GM18498 (cell line): ENCODE data around the gene CCDC178.

Experiments used
- ATAC-seq: cut with Tn5 transposase; IDR thresholded peaks from one replicate; pipeline ENCODE4 v1.9.1; 2021; ENCODE audit warnings: mild to moderate bottlenecking, moderate library complexity; ENCODE audit not compliant: unreplicated experiment

The CCDC178 gene

DNA sequence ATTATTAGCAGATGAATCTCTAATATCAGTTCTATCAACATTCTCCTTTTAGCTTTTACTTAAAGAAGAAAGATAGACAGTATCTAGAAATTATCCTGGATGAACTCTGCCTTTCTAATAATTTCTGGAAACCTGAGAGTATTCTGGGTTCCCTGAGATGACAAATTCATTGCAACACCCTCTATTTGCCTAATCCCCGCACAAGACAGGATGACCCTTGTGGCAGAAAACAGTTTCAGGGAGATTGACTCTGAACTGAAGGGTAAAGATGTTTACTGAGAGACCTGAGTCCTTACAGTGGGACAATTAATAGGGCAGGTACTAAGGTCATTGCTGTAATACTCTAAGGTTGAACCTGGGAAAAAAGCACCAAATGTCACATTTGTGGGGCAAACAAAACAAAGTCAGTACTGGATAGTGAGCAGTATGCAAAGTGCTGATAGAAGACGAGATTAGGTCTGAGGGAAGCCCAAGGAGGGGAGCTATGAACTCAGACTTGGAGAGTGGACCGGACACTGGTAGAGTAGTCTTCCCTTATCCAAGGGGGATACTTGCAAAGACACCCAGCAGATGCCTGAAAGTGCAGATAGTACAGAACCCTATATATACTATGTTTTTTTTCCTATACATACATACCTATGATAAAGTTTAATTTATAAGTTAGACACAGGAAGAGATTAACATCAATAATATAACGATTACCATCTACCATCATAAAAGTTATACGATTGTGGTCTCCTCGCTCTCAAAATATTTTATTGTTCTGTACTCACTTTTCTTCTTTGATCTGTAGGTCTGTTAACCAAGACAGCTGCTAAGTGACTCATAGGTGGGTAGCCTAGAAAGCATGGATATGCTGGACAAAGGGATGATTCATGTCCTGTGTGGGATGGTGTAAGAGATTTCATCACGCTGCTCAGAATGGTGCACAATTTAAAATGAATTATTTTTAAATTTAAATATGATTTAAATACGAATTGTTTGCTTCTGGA, 519.4 kb downstream of the CCDC178 start:
- ATAC-seq = no peak

DNA sequence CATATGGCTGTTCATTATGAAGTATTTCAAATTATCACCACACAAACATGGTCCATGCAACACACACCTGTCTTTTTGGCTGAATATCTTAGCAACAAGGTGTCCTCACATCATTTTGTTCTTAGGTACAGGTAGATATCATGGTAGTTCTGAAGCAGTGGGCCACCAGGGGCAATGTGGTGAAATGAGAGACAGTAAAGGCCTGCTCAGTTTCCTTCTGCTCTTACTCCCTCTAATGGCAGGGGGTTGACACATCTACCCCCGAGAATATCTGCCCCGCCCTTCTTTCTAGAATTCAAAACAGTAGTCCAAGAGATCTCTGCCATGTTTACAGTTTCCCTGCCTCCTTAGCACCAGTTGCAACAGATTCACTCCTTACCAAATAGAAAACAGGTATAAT, 520.7 kb downstream of the CCDC178 start:
- peak; percentile 91 for ATAC-seq

DNA sequence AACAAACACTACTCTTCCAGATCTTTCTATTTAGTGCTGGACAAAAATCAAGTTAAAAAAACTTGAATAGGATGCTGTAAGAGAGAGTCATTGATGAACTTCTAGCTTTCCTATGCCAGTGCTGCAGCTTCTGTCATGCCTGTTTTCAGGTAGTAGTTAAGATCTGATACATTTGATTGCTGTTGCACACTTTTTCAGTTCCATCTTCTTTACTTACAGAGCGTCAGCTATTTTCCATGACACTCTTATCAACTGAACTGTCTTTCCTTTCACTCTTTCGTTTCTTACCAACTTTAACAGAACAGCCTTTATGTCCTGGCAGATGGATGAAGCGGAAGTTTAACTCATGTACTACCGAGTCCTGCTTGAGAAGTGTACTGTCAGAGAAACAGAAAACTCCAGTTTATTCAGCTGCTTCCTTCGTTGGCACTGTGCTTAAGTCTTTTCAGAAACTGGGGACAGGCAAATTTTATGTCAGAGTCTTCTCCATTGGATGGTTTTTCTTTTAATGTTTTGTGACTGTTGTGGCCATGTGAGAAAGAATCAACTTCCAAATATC, 521.8 kb downstream of the CCDC178 start:
- no peak for ATAC-seq

DNA sequence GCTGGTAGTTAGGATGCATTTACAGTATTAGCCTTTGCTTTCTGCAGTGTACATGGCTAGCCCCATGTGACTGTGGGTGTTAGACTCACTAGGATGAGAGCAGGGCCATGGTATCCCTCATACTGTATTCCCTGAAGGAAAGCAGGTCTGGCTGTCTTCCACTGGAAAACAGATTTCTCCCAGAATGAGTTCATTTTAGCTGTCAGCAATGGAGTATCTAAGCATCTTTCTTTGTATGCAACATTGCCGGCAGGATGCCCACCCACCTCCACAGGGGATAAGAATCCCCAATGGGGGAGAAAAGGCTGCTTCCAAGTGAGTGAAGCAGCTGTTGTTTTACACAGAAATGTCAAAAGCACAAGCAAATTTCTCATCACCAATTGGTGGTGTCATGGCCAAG, 525.0 kb downstream of the CCDC178 start:
- ATAC-seq = no peak

DNA sequence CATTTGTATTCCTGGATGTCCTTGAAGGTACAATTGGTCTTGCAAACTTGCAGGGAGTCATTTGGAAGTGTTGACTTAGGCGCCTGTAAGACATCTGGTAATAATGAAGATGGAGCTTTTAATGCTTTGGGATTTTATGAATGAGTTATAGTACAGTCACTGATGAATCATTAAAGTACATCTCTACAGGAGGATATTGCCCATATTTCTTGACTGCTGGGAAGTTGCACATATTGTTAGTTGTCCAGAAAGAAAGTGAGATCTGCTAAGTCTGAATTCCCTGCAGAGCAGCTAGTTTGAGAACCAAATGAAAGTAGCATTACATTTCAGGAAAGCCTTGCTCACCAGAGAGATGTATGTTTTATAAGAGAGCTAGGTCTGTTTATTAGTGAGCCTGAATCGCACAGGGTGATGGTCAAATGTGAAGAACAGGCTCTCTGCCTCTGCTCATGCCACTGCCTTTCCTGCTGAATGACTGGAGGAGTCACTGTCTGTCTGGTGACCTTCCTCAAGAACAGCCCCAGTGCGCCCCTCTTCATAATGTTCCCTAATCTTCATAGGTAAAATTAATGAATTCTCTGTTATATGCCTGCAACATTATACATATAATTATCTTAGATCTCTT, 528.7 kb downstream of the CCDC178 start:
- no peak for ATAC-seq

DNA sequence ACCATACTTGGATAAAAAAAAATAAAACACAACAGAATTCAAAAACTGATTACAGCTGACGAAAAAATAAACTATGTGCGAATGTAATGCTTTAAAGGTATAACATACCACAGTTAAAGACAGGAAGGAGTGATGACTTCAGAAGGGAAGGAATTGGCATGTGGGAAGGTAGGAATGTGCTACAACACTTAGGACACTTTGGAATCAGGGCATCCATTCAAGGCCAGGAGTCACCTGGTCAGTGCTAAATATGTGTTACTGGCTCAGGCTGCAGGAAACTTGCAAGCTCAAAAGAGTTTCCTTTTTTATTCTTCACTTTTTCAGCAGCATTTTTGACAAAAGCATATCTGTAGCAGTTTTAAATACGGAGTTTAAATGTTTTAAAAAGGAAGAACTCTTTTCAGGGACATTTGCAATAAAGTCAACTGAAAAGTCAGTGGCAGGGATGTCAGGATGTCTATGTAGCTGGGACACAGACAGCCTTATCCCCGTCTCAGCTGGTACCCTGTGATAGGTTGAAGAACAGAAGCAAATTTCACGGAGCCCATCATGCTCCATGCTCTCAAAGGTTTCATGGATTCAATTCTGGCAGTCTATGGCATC, 529.7 kb downstream of the CCDC178 start:
- ATAC-seq = no peak

DNA sequence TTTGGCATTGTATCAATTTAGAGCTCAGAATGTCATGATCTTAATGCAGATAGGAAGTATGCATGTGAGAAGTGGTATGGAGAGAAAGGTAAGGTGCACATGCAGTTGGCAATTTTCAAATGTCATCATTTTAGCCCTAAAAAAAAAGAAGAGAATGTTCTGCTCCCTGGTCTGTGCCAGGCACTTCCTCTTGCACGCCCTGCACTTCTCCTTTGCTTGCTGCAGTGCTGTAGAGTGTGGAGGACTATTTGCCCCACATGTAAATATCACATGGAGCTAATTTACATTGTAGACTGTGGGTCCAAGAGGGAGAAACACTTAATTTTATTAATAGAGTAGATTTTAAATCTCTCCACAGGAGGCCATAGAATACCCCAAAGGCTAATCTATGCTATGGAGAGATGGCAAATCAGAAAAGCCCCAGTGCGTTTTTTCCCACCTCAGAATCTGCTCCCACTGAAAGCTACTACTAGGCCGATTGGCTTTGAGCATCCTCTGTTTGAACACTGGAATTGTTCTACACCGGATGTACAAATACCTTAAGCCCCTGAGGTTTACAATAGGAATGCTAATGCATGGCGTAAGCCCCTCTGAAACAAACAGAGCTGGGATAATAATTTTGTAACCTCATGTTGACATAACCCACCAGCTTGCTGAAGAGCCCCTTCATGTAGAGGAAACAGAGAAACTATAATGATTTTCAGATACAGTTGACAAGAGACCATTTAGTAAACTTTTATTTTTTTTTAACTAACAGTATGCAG, 530.5 kb downstream of the CCDC178 start:
- ATAC-seq = no peak

DNA sequence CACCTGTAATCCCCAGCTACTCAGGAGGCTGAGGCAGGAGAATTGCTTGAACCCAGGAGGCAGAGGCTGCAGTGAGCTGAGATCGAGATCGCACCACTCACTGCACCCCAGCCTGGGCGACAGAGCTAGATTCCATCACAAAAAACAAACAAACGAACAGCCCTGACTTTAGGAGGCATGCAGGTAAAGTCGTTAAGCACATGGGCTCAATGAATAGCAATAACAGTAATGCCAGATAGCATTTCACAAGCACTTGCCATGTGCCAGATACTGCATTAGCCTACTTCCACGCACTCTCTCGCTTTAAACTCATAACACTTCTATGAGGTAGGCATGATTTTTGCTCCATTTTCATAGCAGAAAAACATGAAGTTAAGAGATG, 532.1 kb downstream of the CCDC178 start:
- no peak for ATAC-seq

DNA sequence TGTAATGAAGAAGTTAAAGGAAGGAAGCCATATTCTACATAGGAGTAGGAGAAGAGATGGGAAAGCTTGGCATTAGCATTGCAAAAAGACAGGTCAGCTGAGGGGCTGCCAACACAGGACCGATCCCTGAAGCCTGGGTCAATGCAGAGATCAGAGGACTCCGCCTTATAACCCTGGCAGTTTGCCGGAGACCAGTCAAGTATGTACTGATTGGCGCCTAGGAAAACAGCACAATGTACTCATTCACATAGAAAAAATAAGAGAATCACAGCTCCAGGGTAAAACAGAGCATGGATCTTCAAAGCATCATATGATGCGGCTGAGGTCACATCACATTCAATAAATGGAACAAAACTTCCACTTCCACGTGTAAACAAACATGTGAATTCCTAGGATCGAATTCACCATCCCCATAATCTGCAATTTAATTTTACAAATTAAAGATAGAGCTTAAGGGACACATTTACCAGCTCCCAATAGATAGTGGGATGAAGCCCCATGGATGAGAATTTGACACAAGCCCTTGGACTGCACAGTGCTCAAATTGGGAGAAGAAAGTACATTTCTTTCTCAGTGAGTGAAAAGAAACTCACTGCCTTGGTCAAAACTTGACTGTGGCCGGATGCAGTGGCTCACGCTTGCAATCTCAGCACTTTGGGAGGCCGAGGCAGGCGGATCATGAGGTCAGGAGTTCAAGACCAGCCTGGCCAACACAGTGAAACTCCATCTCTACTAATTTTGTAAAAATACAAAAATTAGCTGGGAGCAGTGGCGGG, 532.7 kb downstream of the CCDC178 start:
- no peak for ATAC-seq

DNA sequence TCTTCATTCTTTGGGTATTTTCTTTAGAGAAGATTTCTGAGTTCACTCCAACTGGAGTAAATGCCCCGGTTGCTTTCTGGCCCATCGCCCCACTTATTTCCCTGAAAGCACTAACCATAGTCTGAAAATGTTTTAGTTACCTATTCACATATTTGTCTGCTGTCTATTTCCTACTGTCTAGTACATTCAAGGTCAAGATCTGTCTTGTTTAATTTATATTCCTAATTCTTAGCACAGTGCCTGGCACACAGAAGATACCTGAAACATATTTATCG, 533.3 kb downstream of the CCDC178 start:
- no peak for ATAC-seq

DNA sequence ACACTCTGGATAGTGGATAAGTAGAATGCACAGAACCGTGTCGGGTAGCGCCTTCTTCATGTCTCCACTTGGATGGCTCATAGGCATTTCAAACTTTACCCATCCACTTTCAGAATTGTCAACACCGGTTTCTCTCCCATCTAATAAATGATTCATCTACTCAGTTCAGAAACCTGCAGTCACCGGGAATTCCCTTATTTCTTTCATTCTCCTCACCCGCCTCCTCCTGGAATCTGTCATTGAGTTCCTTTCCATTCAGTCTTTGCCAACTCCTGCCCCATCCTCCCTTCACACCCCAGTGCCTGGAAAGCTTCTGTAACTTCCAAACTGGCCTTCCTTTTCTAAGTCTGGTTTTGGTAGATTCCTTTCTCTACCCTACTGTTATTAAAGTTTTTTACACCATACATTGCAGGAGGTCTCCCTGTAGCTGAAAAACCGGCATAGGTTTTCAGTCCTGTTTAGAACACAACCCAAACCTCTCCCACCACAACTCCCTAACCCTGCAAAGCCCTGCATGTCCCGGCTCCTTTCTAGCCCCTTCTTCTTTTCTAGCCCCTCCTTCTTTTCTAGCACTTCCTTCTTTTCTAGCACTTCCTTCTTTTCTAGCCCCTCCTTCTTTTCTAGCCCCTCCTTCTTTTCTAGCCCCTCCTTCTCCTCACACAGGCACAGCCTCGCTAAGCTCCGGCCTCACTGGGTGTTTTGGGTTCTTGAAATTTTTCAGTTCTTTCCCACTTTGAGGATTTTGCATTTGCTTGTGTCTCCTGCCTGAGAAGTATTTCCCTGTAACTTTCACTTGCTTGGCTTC, 533.8 kb downstream of the CCDC178 start:
- no peak for ATAC-seq

DNA sequence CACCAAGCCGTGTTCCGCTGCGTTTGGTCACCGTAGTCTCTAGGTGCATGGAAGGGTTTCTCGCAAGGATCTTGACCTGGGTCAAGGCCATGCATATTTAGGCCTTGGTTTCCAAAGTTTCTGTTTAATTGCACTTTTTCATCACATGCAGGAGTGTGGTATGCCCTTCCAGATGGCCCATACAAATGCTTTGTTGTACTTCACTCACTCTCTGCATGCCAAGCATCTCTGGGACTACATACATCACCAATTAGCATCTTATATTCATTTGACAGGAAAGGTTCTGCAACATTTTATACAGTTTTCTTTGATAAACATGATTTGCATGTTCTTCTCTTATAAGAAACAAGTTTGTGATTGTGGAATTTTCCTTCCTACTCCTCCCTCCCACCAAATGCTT, 534.9 kb downstream of the CCDC178 start:
- ATAC-seq = no peak

DNA sequence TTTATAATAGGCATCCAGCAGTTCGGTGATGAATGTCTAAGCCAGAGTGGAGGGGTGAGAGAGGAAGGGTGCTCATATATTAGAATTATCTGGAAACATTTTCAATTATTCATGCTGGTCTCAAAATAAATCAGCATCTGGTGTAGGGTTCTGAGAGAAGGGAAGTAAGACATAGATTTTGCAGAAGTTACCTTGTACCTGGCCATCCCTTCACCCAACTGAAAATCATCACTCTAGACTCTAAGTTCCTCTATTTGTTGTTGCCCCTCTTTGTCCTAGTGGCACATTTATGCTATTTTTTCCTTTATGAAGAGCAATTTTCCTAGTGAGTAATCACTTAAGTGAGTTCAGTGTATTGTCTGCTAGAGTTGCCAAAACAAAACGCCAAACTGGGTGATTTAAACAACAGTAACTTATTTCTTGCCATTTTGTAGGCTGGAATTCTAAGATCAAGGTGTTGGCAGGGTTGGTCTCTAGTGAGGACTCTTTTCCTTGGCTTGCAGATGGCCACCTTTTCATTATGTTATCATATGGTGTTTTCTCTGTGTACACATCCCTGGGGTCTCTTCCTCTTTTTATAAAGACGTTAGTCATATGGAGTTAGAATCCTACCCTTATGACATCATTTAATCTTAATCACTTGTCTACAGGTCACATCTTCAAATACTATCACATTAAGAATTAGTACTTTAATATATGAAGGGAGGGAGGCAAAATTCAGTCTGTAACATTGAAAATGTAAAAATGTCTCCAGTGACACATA, 537.8 kb downstream of the CCDC178 start:
- ATAC-seq = no peak

DNA sequence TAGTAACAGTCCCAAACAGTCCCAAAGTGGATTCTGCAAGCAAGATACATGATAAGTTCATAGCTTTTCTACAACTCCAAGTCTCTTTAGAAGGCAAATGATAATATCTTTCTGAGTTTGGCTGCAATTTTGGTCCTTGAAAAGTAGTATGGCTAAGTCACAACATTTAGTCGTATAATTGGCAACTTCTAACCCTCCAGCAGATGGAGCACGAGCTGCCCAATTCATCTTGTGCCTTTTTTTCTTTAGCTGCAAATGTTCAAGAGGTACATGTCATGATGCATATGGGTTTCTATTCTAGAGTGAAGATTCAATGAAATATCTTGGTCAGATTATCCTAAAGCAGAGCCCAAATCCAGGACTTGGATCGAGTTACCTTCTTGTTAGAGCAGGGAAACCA, 540.7 kb downstream of the CCDC178 start:
- no peak for ATAC-seq

DNA sequence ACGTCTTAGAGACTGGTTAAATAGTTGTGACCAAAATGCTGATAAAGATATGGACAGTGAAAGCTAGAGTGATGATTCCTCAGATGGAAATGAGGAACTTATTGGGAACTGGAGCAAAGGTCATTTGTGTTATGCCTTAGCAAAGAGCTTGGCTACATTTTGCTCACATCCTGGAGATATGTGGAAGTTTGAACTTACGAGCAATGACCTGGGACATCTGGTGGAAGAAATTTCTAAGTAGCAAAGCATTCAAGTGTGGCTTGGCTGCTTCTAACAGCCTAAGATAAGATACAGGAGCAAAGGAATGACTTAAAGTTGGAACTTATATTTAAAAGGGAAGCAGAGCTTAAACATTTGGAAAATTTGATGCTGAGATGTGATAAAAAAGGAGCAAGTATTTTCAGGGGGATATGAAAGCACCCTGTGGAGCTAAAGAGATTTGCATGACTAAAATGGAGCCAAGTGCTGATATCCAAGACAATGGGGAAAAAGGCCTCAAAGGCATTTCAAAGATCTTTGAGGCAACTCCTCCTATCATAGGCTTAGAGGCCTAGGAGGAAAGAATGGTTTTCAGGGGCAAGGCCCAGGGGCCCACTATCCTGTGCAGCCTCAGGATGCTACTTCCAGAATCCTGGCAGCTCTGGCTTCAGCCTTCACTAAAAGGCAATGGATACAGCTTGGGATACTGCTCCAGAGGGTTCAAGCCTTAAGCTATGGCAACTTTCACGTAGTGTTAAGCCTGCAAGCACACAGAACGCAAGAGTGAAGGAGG, 543.6 kb downstream of the CCDC178 start:
- ATAC-seq = no peak

DNA sequence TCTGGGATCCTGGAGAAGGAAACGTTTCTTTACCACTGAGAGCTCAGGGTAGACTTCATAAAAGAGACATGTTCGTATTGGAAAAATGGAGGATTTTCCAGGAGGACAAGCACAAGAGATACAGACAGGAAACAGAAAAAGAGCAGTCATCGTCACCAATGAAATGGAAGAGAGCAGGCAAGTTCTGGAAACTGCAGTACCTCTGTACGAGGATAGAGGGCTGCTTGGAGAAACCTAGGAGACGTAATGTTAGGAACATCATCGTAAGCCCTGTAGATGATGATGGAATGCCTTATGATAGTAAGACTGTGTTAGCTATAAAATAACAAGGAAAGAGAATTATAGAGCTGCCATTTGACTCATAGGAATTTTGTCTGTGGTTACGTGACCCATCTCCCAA, 546.6 kb downstream of the CCDC178 start:
- no peak for ATAC-seq

DNA sequence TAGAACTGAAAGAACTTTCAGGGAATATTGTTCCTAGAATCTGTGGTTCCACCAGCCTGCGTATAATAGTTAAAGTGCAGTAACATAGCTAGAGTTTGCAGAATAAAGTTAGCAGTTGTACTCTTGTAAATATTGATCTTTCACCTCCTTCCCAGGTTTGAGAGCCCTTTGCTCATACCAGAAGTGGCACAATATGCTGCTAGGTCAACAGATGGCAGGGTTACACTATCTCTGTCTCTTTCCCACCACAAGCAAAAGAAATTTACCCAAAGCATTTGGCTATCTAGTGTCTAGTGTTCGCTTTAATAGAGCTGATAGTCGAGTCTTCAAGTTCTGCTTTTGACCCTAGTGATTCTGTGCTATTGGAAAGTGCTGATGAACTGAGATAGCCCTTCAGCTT, 548.7 kb downstream of the CCDC178 start:
- ATAC-seq = no peak

DNA sequence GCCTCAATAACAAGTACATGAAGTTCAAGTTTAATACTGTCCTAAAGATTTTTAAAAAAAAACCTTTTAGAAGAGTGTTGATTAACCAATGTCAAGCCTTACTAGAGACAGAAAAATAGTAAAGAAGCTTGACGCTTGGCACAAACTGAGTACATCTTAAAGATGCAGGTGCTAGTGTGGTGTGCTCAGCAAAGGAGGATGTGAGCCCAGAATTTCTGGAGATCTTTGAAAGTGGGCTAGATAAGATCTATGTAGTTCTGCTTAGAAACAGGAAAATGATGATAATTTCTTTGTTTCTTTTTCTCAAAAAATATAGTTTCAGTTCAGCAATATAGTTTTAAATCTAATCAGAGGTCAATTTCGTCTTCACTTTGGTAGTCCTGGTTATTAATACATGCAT, 549.4 kb downstream of the CCDC178 start:
- peak; percentile 88 for ATAC-seq
